GM18508 (cell line): Measurements from ENCODE around the gene LRRC8D.

Source experiments
- ATAC-seq: cut with Tn5 transposase; IDR thresholded peaks from one replicate; pipeline ENCODE4 v1.9.1; 2021; ENCODE audit warnings: moderate number of reproducible peaks; ENCODE audit not compliant: insufficient read depth, unreplicated experiment

Gene LRRC8D

DNA sequence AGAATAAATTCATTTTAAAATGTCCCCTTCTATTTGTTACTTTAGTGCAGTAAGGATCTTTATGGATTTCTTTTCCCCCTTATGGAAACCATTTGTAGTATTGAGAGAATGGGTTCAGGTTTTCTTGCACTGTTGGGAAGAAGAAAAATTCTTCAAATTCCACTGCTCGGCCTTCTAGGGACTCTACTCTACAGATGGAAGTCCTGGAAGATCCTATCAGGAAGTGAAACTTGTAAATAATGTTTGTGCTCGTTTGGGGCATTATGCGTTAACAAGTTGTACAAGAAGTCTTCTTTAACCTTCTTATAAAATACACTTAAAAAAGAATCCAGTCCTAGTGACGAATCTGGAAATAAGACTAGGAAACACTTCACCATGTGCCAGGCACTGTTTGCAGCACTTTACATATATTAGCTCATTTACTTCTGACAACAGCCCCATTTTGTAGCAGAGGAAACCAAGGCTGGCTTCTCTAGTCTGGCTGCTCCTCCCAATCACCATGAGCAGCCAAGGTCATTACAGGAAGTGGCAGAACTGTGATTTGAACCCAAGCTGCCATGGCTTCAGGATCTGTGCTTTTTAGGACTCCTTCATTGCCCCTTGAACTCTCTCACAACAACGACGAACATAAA lies 11.8 kb downstream of the LRRC8D start:
- ATAC-seq, result no peak

DNA sequence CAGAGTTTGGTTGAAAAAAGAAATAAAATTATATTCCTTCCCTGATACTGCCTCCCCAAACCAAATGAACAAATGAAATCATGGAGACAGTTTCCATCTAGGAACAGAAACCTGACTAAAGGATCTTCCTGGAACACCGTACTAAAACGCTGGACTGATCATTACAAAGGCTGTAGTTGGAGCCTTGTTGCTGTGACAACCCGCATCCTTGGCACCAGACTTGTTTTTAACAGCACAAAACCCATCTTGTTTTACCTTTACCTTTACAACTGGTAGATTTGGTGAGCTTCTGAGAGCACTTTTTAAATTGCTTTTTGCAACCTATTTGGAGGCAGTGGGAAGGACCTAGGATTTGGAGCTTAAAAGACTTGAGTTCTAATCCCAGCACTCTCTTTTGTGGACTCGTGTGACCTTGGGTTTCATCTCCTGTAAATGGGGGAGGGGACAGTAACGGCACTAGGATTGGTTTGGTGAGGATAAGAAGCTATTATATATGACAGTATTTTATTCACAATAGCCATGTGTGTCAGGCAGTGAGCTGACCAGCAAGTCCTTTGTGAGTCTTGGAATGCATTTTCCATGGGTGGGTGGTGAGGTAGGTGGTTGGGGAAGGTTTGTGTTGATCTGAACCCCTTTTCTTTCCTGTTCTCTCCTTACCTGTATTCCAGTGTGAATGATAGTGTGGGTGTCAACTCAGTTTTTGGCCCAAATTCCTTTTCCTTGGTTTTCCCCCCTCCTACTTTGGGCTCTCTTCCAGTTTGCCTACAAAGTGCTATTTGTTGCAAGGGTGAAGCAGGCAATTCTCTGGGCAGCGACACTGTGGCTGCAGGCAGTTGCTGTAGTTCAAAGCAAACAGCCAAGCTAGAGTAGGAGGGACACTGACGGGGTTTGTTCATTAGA lies 12.6 kb downstream of the LRRC8D start:
- ATAC-seq, result no peak

DNA sequence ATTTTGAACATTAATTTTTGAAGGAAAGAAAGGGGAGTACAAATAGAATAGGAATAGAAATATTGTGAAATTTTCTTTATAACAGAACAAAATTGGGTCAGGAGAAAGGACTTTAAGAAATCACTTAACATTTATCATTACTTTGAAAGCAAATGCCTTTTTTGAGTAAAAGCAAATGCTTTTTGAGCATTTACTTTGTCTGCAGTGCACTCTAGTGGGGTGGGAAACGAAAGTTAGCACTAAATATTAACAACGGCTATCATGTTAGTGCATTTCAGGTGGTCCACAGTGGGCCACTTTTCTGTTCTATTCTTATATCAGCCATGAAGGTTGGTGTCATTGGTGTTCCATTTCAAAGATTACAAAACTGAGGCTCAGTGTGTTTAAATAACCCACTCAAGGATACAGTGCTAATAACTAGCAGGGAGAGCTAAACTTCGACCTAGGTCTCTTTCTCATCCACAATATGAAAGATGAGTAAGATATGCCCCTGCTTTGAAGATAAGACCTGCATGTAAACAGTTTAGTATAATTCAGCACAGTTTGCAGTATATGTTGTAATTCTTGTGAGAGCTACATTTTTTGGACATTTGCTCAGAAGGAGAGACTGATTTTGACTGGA lies 13.4 kb downstream of the LRRC8D start:
- ATAC-seq, result no peak

DNA sequence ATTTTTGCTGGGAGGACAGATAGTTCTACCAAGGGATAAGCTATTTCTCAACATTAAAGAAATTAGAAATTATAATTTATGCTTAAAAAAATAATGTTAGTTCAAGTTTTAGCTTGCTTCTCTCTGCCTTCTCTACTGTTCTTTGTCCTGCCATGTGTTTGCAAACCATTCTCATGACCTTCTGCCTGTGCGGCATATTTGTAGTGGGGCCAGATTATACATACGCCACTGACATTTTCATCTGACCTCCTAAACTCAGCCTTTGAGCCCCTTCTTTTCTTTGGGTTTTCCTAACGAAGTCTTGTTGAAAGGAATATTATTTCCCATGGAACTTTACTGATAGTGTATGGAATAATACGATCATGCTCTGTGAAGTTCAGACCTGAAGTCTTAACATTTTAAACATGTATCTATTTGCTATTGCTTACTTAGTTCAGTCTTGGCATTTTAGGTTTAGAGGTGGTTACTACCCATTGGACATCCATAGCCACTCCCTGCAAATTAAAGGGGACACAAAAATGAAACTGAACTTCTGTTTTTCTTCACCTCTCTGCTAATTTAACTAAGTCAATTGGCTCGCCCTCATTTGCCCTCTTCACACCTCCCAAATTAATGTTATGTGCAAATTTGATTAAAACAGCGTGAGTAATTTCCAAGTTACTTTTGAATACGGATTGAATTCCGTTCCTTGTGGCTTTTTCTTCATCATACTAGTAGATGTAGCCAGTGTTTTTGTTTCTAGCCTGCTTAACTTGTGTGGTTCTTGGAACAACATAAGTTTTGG lies 15.6 kb downstream of the LRRC8D start:
- no peak for ATAC-seq

DNA sequence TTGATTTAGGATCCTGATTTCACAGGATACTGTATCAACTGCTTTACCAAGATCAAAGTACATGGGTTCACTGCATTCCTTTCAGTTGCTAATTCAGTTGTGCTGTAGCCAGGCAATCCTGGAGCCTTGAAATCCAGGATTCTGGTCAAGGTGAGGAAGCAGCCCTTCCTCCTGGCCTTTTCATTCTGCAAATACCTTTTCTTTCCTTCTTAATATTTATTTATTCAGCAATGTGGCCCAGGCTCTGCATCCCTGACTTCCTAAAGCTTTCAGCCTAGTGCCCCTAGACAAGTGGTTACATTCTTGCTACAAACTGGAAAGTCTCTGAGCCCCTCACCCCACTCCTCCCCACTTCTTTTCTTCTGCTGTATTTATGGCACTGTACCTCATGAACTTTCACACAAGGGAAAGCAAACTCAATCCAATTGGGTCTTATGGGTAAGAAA lies 16.2 kb downstream of the LRRC8D start:
- ATAC-seq, result no peak

DNA sequence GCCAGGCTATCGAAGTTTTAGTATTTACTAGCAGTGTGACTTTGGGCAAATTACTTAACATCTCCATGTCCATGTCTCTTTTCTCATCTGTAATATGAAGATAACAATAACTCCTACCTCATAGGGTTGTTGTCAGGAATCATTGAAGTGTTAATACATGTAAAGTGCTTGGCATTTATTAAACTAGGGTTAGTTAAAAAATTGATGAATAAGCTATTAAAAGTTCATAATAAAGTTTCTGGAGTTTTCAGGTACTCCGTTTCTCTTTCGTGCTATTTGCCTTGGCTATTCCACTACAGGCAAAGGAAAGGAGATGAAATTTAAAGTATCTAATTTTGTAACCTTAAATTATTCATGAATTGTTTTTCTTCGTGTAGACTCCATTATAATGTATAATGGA lies 16.7 kb downstream of the LRRC8D start:
- no peak for ATAC-seq

DNA sequence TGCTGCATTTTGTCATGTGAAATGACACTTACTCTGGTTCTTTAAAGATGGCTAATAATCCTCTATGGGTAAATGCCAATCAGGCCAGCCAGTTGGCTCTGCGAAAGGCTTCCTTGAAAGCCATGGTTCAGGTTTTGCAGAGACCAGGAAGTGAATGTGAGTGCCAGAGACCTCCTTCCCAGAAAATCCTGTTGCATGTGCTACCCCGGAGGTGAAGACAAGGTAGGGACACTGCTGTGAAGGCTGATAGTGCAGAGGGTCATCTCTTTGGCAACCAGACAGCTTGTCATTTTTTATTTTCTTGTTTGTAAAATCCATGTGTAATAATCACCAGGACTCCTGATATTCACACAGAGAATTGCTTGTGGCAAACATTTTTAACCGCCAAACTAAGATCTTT lies 18.7 kb downstream of the LRRC8D start:
- ATAC-seq, result no peak

DNA sequence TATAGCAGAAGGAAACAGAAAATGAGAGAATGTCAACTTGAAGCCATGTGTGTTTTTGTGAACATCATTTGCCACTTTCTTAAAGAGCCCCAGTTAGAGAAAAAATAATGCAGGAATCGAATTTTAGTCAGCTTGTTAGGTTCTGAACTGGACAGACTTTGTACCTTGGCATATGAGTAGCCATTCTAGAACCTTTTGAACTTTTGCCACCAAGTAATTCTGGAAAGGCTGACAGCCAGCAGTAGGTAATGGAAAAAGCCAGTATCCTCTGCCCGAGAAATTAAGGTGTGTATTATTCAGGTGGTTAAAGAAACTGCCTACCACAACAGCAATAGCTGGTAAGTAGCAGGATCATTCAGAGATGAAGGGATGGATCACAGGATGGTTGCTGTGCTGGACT lies 20.7 kb downstream of the LRRC8D start:
- ATAC-seq, result no peak

DNA sequence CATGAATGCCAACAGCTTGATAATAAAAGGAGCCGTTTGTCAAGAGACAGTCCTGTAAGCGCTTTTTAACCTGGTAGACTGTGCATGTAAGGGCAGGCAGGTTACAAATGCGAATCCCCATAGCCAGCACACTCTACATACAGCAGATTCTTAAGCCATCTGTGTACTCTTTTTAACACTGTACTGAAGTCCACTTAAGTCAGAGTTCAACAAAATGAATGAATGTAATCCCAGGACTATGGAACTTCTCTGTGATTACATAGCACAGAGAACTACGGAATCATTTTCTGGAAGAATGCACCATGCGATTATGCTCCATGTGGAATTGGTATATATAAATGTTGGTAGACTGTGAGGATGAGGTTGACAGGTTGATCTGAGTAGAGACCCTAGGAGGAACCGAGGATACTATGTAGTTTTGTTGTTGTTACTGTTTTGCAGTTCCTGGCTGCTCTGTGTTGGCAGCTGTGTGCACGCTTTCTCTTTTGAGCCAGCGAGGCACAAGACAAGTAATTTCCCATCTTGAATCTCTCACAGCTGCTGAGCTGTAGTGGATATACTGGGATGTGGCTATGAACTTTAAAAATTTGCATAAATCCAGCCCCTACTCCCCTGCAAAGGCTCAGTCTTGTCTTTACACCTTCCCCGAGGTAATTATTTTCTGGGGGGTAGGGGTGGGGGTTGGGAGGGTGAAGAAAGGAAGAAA lies 21.9 kb downstream of the LRRC8D start:
- ATAC-seq, result peak; percentile 35

DNA sequence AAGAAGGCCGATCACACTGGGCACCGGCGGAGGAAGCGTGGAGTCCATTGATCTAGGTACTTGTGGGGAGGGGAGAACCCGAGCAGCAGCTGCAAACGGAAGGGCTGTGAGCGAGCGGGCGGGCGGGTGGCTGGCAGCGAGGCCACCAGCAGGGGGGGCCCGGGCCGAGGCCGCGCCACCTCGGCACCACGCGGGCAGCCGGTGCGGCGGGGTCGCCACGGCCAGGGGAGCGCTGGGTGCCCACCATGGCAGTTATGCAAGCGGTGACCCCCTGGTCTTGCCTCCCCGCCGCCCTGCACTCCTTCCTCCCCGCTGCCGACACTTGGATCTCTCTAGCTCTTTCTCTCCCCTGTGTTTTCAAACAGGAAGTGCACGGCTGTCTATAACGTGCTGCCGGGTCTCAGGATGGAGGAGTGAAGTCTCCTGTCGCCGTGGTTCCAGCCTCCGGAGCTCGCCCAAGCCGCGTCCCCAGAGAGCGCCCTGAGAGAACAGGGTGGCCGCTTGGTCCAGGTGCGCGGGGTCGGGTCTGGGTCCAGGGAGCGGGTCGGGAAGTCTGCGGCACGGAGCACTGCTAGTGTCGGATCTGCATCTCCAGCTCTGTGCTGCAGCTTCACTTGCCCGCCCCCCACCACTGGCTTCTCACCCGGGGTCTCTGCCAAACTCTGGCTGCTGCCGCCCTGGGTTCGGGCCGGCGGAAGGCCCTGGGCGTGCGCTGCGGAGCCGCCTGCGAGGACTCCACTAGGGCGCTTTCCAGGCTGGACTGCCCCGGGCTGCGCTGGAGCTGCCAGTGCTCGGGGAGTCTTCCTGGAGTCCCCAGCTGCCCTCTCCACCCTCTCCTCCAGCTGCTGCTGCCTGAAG lies 22.7 kb downstream of the LRRC8D start:
- peak; percentile 40 for ATAC-seq

DNA sequence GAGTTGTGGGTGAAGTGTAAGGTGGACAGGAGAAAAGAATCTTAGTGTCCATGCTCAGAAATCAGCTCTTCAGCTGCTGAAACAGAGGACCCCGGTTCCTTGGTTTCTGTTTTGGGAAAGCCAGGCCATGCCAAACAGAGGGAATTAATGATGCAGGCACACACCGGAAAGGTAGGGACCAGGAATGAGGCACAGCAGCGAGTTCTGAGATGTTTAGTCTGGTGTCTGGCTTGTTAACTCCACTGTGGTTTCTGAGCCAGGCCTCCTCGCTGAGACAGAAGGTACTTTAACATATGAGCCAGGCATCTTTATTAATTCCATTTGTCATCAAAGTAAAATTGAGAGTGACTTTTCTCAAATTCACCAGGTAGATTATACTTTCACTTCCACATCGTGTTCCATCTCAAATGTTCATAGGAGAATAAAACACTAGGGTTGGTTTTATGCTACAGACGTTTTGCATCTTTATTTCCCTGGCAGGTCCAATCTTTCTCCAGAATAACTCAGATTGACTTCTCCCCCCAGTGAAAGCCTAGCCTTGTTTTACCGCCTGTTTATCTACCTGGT lies 23.5 kb downstream of the LRRC8D start:
- no peak for ATAC-seq

DNA sequence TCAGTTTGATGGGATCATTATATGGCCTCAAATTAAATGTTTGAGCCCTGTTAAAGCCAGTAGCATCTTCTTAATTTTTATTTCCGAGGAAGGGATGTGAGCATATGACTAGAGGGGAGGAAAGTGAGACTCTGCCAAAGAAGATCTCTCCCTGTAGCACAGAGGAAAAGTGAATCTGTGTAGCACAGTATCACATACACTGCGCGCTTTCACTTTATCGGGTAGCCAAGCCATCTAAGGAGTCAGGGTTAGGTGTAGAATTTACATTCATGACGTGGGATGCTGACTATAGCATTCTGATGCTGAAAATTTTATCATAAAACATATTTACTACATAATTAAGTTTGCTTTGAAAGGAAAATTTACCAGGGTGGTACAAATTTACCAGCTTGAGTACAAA lies 24.0 kb downstream of the LRRC8D start:
- no peak for ATAC-seq

DNA sequence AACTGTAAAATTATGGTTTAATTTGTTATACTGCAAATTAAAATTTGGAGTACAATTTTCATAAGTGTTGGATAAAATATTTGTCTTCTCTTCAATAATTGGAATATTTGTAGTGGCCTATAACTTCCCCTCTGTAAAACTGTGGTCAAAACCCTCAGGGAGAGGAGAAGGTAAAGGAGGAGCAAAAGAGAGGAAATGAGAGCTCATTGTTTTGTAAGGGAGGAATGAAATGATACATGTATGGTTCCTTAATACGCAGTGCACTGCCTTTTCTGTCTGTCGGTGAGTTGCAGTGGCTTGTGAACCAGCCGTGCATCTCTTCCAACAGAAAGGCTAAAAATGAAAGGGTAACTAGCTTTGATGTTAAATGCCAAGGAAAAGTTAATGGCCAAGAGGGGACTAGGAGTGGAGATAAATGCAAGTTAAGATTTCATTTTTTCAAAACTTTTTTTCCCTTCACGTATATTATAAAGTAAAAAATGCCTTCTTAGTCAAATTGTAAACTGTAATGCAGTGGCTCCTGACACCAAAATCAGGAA lies 26.4 kb downstream of the LRRC8D start:
- no peak for ATAC-seq

DNA sequence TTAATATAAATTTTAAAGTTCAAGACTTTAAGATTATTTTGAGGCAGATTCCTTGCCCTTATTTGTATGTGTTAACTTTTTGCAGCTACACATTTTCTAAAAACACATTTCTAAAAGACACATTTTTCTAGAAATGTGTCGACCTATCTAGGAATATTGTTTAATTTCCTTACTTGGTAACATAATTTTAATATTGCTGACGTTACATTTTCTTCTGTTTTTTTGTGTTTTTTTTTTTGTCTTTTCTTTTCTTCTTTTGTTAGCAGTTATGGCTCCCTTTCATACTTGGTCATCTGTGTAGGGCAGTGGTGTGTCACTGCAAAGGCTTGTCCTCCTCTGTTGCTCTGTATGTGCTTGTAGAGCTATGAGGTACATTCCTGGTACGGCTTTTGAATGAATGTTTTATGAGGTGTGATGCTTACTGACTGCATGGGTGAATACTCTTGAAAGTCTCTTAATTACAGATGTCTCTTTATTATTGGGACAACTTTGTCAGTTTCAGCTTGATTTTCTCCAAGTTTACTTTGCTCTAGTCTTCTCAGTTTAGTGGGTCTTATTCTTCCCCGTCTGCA lies 30.1 kb downstream of the LRRC8D start:
- no peak for ATAC-seq

DNA sequence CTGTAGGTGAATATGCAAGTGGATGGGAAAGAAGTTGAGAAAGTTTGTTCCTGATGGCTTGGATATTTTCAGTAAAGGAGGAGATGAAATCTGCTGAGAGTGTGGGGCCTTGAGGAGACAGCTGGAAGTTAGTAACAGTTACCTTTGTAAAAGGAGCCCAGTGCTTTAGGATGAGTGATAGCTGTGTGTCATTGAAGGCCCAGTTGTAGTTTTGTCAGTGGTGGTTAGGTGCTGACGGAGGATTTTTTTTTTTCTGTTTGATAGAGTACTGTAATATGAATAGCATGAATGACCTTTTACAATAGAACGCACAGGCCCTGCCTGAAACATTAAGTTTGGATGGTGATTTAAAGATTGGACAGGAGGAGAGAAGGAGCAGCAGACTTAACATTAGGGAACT lies 33.3 kb downstream of the LRRC8D start:
- no peak for ATAC-seq

DNA sequence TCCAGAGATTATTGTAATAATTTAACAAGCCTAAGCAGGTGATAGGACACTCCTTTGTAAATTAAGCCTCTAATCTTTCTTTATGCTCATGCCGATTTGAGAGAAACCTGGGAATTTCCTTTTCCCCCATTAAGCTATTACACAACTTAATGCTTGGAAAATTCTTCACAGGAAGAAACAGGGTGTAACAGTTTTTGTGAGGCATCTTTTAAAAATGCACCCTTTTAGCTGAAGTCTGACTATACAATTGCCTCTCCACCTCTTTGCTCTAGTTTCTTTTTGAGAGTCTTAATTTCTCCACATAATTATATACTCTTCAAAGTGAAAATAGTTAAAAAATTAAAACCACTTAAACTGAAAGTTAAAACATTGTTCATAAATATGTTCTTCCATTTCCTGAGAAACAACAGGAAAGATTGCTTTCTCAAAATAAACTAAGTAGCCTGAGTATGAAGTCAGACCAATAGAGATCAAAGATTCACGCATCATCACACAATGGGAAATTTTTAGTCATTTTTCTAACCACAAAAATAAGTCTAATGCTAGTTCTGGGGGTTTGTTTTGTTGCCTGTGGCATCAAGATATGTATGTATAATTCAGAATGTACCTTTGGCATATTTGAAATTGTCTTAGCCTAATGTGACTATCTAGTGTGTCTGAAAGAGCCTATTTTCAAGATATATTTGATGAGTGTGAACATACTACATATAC lies 34.7 kb downstream of the LRRC8D start:
- peak; percentile 88 for ATAC-seq

DNA sequence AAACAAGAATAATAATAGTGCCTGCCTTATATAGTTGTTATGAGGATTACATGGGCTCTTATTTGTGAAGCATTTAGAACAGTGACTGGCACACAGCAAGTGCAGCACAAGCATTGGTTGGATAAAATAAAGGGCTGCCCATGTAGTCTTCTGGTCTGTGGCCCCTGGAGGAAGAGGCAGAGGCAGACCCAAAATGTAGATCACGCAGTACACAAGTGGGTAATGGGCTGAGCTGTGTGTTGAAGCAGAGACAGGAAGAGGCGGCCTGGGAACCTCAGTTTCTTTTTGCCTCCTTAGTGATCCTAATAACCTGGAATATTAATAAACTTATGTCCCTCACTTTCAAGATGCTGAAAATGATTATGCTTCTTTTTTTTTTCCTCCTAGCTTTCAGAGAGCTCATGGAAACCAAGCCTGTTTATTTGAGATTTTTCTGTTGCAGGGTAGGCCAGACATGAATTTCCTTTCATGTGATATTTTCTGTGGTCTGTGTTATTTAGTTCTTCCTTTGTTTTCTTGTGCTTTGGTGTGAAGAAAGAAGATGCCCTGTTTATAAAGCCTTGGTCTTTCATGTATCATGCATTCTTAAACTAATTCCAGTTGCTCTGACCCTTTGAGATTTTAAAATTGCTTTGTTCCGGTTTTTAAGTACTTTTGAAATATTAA lies 42.5 kb downstream of the LRRC8D start:
- no peak for ATAC-seq
